Muscle of back (tissue), 13 donors: ENCODE data around the gene RAB40C. TPM values are rescaled to one million over a fixed set of nuclear protein-coding genes. Genes with fewer than 3 reads are reported as not detected.

Experiments used
- DNase-seq, 3 donors: peaks; one replicate each; pipeline versions ENCODE4 v3.0.0 to v3.0.0-alpha.2; 2013
- long read RNA-seq, 9 donors: transcript quantifications; one replicate each; lab custom pipeline, GENCODE V29; 2026
- polyA plus RNA-seq, 10 donors: library from polyadenylated mRNA; unstranded; fragments of 120-200 nt; gene quantifications; one replicate each; pipeline ENCODE4 v1.2.1, GENCODE V29; 2013; ENCODE audit not compliant: insufficient read length in 10 of 10

Gene RAB40C, protein sequence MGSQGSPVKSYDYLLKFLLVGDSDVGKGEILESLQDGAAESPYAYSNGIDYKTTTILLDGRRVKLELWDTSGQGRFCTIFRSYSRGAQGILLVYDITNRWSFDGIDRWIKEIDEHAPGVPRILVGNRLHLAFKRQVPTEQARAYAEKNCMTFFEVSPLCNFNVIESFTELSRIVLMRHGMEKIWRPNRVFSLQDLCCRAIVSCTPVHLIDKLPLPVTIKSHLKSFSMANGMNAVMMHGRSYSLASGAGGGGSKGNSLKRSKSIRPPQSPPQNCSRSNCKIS
- polyA plus RNA-seq = 10 to 100 TPM in 8 of 10 donors, 1 to 10 TPM in 2; 8.9 to 15.7 (median 10.8) TPM
- long read RNA-seq, donor 1, partial matches to known transcripts = 0 of 4 reads
- long read RNA-seq, donor 1, other reads (novel, unspliced or antisense) = 0 of 4 reads
- long read RNA-seq, donor 2, partial matches to known transcripts = 0 of 1 reads
- long read RNA-seq, donor 2, other reads (novel, unspliced or antisense) = 0 of 1 reads
- long read RNA-seq, donor 3 = 0 reads
- long read RNA-seq, donor 4, partial matches to known transcripts = 0 of 1 reads
- long read RNA-seq, donor 4, other reads (novel, unspliced or antisense) = 0 of 1 reads
- long read RNA-seq, donor 5, partial matches to known transcripts = 0 of 1 reads
- long read RNA-seq, donor 5, other reads (novel, unspliced or antisense) = 0 of 1 reads
- long read RNA-seq, donor 6, partial matches to known transcripts = 0 of 4 reads
- long read RNA-seq, donor 6, other reads (novel, unspliced or antisense) = 0 of 4 reads
- long read RNA-seq, donor 7, partial matches to known transcripts = 0 of 2 reads
- long read RNA-seq, donor 7, other reads (novel, unspliced or antisense) = 0 of 2 reads
- long read RNA-seq, donor 8, partial matches to known transcripts = 0 of 3 reads
- long read RNA-seq, donor 8, other reads (novel, unspliced or antisense) = 0 of 3 reads
- long read RNA-seq, donor 9, partial matches to known transcripts = 0 of 1 reads
- long read RNA-seq, donor 9, other reads (novel, unspliced or antisense) = 0 of 1 reads

- DNase-seq = peak; percentile 98 to 100 (median 100)
These were observed at the start of gene RAB40C for GRCh38 chr16:589658-590187. Gene RAB40C, plus strand, starts transcription at chr16:590066. Its CDS starts 226 bp downstream, at chr16:590292.

DNA sequence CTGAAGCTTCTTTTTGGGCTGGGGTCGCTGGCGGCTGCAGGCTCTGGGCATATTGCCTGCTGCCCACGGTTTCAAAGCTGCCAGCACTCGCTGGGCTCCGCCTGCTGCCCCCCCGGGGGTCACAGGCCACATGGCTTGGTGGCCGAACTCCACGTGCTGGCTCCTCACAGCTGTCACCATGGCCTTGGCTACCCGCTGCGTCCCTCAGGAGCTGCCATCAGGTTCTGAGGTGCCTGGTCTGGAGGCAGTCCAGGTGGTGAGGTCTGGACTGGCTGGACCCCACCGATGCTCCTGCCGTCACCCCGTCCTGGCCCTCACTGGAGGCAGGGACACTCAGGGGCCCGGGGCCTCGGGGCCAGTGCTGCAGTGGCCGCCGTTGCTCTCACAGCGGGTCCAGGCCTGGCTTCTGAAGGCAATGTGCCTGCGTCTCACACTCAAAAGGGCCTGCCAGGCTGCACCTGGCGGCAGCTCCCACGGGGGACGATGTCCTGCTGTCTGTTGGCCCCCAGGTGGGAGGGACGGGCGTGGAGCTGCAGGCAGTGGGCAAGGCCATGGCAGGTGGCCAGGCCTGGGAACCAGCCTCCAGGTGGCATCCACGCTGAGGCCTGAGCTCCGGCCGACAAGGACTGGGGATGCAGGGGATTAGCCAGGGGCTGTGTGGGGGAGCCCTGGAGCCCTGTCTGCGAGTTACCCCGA lies 49.1 kb upstream of the RAB40C start:
- DNase-seq = no peak

GRCh38 chr16:543301-544164 lies 46.3 kb upstream of the RAB40C start:
- DNase-seq = no peak

- no peak for DNase-seq
These were observed 45.3 kb upstream of the RAB40C start for GRCh38 chr16:544517-544916.

DNA sequence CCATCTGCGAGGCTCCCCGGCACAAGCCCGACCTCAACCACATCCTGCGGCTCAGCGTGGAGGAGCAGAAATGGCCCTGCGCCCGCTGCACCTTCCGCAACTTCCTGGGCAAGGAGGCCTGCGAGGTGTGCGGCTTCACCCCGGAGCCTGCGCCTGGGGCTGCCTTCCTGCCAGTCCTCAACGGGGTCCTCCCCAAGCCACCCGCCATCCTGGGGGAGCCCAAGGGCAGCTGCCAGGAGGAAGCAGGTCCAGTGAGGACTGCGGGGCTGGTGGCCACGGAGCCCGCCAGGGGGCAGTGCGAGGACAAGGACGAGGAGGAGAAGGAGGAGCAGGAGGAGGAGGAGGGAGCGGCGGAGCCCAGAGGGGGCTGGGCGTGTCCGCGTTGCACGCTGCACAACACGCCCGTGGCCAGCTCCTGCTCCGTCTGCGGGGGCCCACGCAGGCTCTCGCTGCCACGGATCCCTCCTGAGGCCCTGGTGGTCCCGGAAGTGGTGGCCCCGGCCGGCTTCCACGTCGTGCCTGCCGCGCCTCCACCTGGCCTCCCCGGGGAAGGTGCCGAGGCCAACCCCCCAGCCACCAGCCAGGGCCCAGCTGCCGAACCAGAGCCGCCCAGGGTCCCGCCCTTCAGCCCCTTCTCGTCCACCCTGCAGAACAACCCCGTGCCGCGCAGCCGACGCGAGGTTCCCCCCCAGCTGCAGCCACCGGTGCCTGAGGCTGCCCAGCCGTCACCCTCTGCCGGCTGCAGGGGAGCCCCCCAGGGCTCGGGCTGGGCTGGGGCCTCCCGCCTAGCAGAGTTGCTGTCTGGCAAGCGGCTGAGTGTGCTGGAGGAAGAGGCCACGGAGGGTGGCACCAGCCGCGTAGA lies 42.7 kb upstream of the RAB40C start:
- peak in 2 of 3 donors; percentile 61 to 76 for DNase-seq

- DNase-seq = no peak
These were observed 41.3 kb upstream of the RAB40C start for GRCh38 chr16:548586-548985.

- DNase-seq = no peak
These were observed 40.2 kb upstream of the RAB40C start for GRCh38 chr16:549544-550263.

GRCh38 chr16:551210-551609 lies 38.7 kb upstream of the RAB40C start:
- DNase-seq = no peak

DNA sequence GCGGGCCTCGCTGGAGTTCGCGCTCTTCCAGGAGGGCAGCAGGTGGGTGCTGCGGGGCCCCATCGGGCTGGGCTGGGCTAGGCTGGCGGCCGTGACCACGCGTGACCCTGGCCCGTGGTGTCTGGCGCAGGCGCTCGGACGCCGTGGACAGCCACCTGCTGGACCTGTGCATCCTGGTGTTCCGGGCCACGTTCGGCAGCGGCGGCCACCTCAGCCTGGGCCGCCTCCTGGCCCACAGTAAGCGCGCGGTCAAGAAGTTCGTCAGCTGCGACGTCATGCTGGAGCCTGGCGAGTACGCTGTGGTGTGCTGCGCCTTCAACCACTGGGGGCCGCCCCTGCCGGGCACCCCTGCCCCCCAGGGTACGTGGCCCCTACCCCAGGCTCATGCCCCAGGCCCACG lies 37.7 kb upstream of the RAB40C start:
- DNase-seq = no peak

DNA sequence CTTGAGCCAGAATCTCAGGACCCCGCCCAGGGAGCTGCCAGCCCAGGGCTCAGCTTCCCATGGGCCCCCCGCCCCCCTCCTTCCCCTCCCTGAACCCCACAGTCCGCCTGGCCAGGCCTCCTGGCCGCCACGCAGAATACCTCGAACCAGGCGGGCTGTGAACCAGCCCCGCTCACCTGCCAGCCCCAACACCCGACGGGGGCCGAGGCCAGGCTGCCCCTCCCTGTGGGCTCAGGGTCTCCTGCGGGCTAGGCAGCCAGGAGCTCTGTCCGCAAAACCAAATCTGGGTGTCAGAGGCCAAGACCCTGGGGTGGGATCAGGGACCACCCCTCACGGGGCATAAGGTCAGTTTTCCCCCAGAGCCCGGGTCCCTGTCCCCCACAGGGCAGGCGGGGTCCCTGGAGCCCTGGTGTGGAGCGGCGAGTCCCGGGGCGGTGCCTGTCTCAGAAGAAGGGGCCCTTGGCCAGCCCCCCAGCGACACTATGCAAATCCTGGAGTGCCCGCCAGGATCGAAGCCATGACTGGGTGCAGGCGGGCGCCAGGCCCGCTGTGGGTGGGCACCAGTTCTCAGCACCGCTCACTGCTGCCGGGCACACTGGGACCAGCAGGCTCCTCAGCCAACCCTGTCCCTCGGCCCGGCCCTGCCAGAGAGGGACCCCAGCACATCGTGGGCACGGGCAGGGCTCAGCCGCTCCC lies 36.1 kb upstream of the RAB40C start:
- DNase-seq = no peak

GRCh38 chr16:554297-554621 lies 35.6 kb upstream of the RAB40C start:
- no peak for DNase-seq

DNA sequence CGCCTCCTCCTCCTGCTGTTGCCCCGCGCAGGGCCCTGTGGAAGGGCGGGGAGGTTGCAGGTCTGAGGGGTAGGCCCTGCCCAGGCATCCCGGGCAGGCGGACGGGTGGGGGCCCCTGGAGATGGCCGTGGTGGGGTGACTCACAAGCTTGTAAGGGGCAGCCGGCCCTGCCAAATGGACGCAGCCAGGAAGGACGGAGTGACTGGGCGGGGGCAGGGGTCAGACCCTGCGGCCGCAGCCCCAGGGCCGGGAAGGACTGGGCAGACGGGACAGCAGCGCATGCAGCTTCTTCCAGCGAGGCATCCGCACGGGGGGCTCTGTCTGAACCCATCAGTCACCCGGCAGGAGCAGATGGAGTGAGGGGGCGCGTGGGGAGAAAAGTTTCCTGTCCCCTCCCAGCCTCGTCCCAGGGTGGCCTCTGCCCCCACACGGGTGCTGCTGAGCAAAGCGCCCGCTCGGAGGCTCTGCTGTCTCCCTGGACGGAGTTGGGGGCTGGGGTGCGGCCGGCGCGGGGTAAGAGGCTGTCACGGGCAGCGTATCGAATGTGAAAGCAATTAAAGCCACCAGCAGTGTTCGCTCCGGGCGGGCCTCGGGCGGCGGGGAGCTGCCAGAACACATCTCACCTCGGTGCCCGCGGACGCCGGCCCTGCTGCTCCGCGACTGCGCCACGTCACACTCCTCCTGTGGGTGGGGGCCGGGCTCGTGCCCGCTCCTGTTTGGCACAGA lies 35.1 kb upstream of the RAB40C start:
- DNase-seq = no peak

DNA sequence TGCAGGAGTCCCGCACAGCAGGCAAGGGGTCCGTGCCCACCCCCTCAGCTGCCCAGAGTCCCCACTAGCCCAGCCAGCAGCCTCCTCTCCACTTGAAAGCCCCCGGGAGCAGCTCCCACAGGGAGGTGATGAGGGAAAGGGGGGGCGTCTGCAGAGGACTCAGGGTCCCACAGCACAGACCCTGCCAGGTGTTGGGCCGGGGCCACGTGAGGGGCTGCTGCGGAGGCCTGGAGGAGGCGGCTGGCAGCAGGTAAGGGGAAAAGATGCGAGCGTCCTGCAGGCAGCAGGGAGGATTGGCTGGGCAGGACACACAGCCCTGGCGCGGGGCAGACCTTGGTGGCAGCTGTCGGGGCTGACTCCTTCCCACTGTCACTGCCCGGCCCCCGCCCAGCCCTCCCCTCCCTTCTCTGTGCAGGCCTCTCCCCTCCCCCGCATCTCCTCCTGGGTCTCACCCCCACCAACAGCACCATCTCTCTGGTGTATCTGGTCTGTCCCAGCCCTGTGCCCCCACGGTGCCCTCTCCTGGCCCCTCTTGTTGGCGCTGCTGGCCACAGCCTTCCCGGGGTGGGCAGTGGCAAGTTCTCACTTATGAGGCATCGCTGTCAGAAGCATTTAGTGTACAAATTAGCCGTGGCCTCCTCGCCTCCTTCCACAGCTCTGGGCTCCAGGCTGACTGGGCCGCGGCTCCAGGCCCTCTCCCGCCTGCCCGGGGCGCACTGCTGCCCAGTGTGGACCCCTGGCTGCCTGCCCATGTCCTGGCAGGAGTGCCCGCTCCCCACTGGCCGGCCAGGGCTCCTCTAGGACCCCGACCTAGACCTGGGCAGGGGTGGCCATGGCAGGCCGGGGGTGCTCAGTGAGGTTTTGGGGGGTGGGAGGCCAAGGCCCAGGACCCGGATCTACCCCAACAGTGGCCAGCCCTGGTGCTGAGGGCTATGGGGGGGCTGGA lies 34.1 kb upstream of the RAB40C start:
- DNase-seq = no peak

DNA sequence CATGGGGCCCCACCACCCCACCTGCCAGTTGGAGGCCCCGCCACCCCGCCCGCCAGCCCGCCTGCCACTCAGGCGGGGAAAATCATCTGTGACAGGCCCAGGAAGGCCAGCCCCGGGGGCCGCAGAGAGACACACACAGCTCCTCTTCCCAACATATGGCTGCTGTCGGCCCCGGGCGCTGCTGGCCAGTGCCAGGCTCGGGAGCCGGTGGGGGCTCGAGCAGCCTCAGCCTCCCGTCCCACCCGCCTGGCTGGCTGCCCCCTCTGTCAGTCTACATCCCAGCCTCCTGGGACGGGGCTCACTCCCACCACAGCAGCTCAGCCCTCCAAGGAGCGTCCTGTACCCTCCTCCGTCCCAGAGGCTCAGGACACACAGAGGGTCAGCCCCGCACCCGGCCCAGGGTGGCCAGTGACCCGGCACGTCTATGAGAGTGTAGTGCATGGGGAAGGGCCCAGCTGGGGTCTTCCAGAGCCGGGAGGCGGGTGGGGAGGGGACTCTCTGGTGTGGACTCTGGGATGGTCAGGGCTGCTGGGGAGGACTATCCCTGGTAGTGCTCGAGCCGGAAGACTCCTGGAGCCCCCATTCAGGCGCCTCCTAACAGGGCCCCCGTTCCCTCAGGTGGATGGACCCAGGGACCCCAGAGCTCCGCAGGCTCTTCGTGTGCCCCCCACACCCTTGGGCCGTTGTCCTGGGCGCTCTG lies 33.2 kb upstream of the RAB40C start:
- no peak for DNase-seq

GRCh38 chr16:557463-558297 lies 32.2 kb upstream of the RAB40C start:
- no peak for DNase-seq
